WTC11 (cell line): ENCODE measurements around the gene TRMT6. TPM values are rescaled to one million over a fixed set of nuclear protein-coding genes. Genes with fewer than 3 reads are reported as not detected.

Experiments used
- ATAC-seq: fragments of 200-7000 bp; cut with Tn5 transposase; 2 replicates; pipeline ENCODE4 v1.10.0; 2021; ENCODE audit warnings: mild to moderate bottlenecking, moderate library complexity
- CTCF ChIA-PET: fragments of 300-600 bp; sonication (Branson Sonifier 250); formaldehyde crosslinking; loops from one replicate; lab custom pipeline; 2021; ENCODE audit warnings: antibody characterized with exemption; lab: Charles Lee
- POLR2A ChIA-PET: fragments of 350-600 bp; sonication (Branson Sonifier 250); formaldehyde crosslinking; loops from one replicate; lab custom pipeline; 2021; ENCODE audit warnings: antibody characterized with exemption; lab: Charles Lee
- DNase-seq: peaks from one replicate; pipeline ENCODE4 v3.0.0; 2021; ENCODE audit warnings: low spot score
- H3K27ac Mint-ChIP-seq: 2 replicates; pipeline ENCODE4 v1.8.0; 2021; ENCODE audit warnings: mixed read lengths
- H3K27me3 Mint-ChIP-seq: 2 replicates; pipeline ENCODE4 v1.8.0; 2021; ENCODE audit warnings: low read depth, mild to moderate bottlenecking, moderate library complexity, mixed read lengths
- H3K36me3 Mint-ChIP-seq: 2 replicates; pipeline ENCODE4 v1.8.0; 2021; ENCODE audit warnings: mixed read lengths
- H3K4me1 Mint-ChIP-seq: 2 replicates; pipeline ENCODE4 v1.8.0; 2022; ENCODE audit warnings: mixed read lengths
- H3K4me3 Mint-ChIP-seq: 2 replicates; pipeline ENCODE4 v1.8.0; 2021; ENCODE audit warnings: mild to moderate bottlenecking, moderate library complexity, mixed read lengths
- H3K9me3 Mint-ChIP-seq: 2 replicates; pipeline ENCODE4 v1.8.0; 2021; ENCODE audit warnings: mixed read lengths
- CTCF ChIP-seq: fragments of 200-600 bp; IDR thresholded peaks from 2 replicates; pipeline ENCODE4 v1.8.0; 2022; ENCODE audit warnings: antibody characterized with exemption
- ESRRA ChIP-seq: sonication (generic); formaldehyde crosslinking; IDR thresholded peaks from 2 replicates; pipeline ENCODE4 v1.8.1; 2022; ENCODE audit warnings: mild to moderate bottlenecking, missing genetic modification reagents, borderline replicate concordance
- HMGA2 ChIP-seq: fragments of 250-450 bp; sonication (Bioruptor Pico); IDR thresholded peaks from 2 replicates; pipeline ENCODE4 v1.4.0; 2021; ENCODE audit warnings: mild to moderate bottlenecking, moderate library complexity
- NFYB ChIP-seq: sonication (generic); formaldehyde crosslinking; conservative IDR thresholded peaks from 2 replicates; pipeline ENCODE4 v1.8.0; 2022; ENCODE audit warnings: low read depth, missing genetic modification reagents
- PRDM15 ChIP-seq: sonication (generic); formaldehyde crosslinking; IDR thresholded peaks from 2 replicates; pipeline ENCODE4 v1.8.0; 2022; ENCODE audit warnings: missing genetic modification reagents
- SMAD3 ChIP-seq: sonication (generic); formaldehyde crosslinking; IDR thresholded peaks from 2 replicates; pipeline ENCODE4 v1.8.0; 2022; ENCODE audit warnings: missing genetic modification reagents, mild to moderate bottlenecking, borderline replicate concordance
- SP1 ChIP-seq: sonication (generic); formaldehyde crosslinking; conservative IDR thresholded peaks from 2 replicates; pipeline ENCODE4 v1.8.1; 2022; ENCODE audit warnings: missing genetic modification reagents
- TCF7 ChIP-seq: sonication (generic); formaldehyde crosslinking; IDR thresholded peaks from 2 replicates; pipeline ENCODE4 v1.8.0; 2022; ENCODE audit warnings: mild to moderate bottlenecking, low read depth, missing genetic modification reagents, moderate library complexity
- TEAD1 ChIP-seq: sonication (generic); formaldehyde crosslinking; IDR thresholded peaks from 2 replicates; pipeline ENCODE4 v1.8.0; 2022; ENCODE audit warnings: mild to moderate bottlenecking, missing genetic modification reagents
- TP53 ChIP-seq: sonication (generic); formaldehyde crosslinking; IDR thresholded peaks from 2 replicates; pipeline ENCODE4 v1.8.1; 2023; ENCODE audit warnings: mild to moderate bottlenecking, missing genetic modification reagents
- ZNF532 ChIP-seq: fragments of 250-450 bp; sonication (Bioruptor Pico); IDR thresholded peaks from 2 replicates; pipeline ENCODE4 v1.9.0; 2021; ENCODE audit warnings: mild to moderate bottlenecking, borderline replicate concordance
- total RNA-seq: library from RNA; stranded (reverse); gene quantifications from 3 replicates; pipeline ENCODE4 v1.2.3, GENCODE V29; 2021
- TF ChIP-seq, protein P1 (sequence below): fragments of 250-450 bp; sonication (Bioruptor Pico); IDR thresholded peaks from 2 replicates; pipeline ENCODE4 v1.9.0; 2021; ENCODE audit warnings: moderate library complexity, mild to moderate bottlenecking, inconsistent platforms, borderline replicate concordance
- TF ChIP-seq, protein P2 (sequence below): sonication (generic); formaldehyde crosslinking; conservative IDR thresholded peaks from 2 replicates; pipeline ENCODE4 v1.8.1; 2023; ENCODE audit warnings: mild to moderate bottlenecking, low read depth, missing genetic modification reagents, moderate library complexity
- TF ChIP-seq, protein P3 (sequence below): sonication (generic); formaldehyde crosslinking; IDR thresholded peaks from 2 replicates; pipeline ENCODE4 v1.8.1; 2023; ENCODE audit warnings: mild to moderate bottlenecking, missing genetic modification reagents, borderline replicate concordance
- TF ChIP-seq, protein P4 (sequence below): fragments of 250-450 bp; sonication (Bioruptor Pico); conservative IDR thresholded peaks from 2 replicates; pipeline ENCODE4 v1.9.0; 2021; ENCODE audit warnings: mild to moderate bottlenecking

The TRMT6 gene
- total RNA-seq, 1 experiment from 2014 or later: 17.2 TPM

DNA sequence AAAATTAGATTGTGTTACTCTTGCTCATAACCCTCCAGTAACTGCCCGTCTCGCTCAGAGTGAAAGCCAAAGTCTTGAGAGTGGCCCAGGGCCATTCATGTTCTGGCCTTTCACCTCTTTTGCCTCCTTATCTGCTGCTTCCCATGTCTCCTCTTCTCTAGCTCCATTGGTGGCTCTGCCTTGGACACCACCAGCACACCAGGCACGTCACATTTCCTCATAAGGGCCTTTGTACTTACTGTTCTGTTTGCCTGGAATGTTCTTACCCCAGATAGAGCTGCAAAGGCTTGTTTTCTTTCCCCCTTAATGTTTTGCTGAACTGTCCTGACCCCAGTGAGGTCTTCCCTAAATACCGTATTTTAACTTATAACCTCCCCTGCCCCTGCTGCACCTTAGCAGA, 29.5 kb upstream of the TRMT6 start:
- no peaks in the 10 kb centered on the region for H3K27me3 Mint-ChIP-seq
- no peak overlapping the region for H3K4me3 Mint-ChIP-seq
- no peak for DNase-seq
- ATAC-seq: no peak
- TF ChIP-seq, protein P1, sequence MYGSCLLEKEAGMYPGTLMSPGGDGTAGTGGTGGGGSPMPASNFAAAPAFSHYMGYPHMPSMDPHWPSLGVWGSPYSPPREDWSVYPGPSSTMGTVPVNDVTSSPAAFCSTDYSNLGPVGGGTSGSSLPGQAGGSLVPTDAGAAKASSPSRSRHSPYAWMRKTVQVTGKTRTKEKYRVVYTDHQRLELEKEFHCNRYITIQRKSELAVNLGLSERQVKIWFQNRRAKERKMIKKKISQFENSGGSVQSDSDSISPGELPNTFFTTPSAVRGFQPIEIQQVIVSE (CRISPR knock-in tag): no peak
- no peak for TF ChIP-seq ZNF532 (CRISPR knock-in tag)
- no peak for TF ChIP-seq SP1 (CRISPR knock-in tag)
- no peak for TF ChIP-seq ESRRA (CRISPR knock-in tag)
- TF ChIP-seq, protein P2, sequence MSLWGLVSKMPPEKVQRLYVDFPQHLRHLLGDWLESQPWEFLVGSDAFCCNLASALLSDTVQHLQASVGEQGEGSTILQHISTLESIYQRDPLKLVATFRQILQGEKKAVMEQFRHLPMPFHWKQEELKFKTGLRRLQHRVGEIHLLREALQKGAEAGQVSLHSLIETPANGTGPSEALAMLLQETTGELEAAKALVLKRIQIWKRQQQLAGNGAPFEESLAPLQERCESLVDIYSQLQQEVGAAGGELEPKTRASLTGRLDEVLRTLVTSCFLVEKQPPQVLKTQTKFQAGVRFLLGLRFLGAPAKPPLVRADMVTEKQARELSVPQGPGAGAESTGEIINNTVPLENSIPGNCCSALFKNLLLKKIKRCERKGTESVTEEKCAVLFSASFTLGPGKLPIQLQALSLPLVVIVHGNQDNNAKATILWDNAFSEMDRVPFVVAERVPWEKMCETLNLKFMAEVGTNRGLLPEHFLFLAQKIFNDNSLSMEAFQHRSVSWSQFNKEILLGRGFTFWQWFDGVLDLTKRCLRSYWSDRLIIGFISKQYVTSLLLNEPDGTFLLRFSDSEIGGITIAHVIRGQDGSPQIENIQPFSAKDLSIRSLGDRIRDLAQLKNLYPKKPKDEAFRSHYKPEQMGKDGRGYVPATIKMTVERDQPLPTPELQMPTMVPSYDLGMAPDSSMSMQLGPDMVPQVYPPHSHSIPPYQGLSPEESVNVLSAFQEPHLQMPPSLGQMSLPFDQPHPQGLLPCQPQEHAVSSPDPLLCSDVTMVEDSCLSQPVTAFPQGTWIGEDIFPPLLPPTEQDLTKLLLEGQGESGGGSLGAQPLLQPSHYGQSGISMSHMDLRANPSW (CRISPR knock-in tag): no peak
- no peak for TF ChIP-seq NFYB (CRISPR knock-in tag)
- ChIA-PET CTCF (no interaction called here), POLR2A (no interaction called here)
- H3K36me3 Mint-ChIP-seq: peaks cover 53% of the 10 kb centered on the region
- no peaks in the 10 kb centered on the region for H3K4me1 Mint-ChIP-seq
- H3K9me3 Mint-ChIP-seq: no peaks in the 10 kb centered on the region
- H3K27ac Mint-ChIP-seq: no peak overlapping the region

- peaks cover 53% of the 10 kb centered on the region for H3K36me3 Mint-ChIP-seq
- H3K27ac Mint-ChIP-seq: no peak overlapping the region
- ATAC-seq (no peak), DNase-seq (no peak)
- H3K9me3 Mint-ChIP-seq: no peaks in the 10 kb centered on the region
- H3K27me3 Mint-ChIP-seq: peaks cover 10% of the 10 kb centered on the region
- no peaks in the 10 kb centered on the region for H3K4me1 Mint-ChIP-seq
- ChIA-PET POLR2A (no interaction called here), CTCF (no interaction called here)
- no peak overlapping the region for H3K4me3 Mint-ChIP-seq
- no peak for TF ChIP-seq TP53
- TF ChIP-seq PRDM15: no peak
- TF ChIP-seq TEAD1 (CRISPR knock-in tag): no peak
- no peak for TF ChIP-seq CTCF
- TF ChIP-seq TCF7 (CRISPR knock-in tag): no peak
- TF ChIP-seq, protein P3, sequence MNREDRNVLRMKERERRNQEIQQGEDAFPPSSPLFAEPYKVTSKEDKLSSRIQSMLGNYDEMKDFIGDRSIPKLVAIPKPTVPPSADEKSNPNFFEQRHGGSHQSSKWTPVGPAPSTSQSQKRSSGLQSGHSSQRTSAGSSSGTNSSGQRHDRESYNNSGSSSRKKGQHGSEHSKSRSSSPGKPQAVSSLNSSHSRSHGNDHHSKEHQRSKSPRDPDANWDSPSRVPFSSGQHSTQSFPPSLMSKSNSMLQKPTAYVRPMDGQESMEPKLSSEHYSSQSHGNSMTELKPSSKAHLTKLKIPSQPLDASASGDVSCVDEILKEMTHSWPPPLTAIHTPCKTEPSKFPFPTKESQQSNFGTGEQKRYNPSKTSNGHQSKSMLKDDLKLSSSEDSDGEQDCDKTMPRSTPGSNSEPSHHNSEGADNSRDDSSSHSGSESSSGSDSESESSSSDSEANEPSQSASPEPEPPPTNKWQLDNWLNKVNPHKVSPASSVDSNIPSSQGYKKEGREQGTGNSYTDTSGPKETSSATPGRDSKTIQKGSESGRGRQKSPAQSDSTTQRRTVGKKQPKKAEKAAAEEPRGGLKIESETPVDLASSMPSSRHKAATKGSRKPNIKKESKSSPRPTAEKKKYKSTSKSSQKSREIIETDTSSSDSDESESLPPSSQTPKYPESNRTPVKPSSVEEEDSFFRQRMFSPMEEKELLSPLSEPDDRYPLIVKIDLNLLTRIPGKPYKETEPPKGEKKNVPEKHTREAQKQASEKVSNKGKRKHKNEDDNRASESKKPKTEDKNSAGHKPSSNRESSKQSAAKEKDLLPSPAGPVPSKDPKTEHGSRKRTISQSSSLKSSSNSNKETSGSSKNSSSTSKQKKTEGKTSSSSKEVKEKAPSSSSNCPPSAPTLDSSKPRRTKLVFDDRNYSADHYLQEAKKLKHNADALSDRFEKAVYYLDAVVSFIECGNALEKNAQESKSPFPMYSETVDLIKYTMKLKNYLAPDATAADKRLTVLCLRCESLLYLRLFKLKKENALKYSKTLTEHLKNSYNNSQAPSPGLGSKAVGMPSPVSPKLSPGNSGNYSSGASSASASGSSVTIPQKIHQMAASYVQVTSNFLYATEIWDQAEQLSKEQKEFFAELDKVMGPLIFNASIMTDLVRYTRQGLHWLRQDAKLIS: no peak
- no peak for TF ChIP-seq SMAD3
- TF ChIP-seq, protein P4, sequence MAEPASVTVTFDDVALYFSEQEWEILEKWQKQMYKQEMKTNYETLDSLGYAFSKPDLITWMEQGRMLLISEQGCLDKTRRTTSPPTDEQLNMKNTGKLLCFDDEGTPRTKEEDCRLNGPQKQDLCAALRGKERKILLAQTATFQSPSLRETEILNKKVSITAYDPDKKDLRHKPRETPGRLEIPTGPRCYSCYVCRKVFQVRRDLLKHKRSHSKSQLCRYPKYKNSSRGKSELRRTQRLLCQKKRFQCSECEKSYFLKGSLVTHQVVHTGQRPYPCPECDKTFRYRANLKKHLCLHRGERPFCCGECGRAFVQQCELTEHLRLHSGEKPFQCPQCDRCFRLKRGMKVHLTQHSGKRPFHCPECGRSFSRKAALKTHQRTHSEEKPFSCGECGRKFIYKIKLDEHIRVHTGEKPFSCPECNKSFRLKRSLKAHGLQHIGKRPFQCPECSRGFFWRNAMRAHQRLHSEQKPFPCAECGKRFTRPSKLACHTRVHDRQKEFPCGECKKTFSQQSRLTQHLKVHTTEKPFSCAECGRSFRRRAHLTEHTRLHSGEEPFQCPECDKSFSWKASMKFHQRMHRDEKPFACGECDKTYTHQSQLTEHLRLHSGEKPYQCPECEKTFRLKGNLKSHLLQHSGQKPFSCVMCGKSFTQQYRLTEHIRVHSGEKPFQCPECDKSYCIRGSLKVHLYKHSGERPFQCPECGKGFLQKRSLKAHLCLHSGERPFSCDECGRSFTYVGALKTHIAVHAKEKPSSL (CRISPR knock-in tag): no peak
- no peak for TF ChIP-seq HMGA2
Measured at GRCh38 chr20:5977975-5978374, 27.6 kb upstream of the TRMT6 start.
